Measurements from ENCODE around the gene ZMIZ1. TPM values are rescaled to one million over a fixed set of nuclear protein-coding genes. Genes with fewer than 3 reads are reported as not detected.

The ZMIZ1 gene
- polyA plus RNA-seq, 1 experiment, result 13.0 TPM

GRCh38 chr10:79342811-79343561 lies 274.2 kb downstream of the ZMIZ1 start:
- Histone ChIP-seq H3K36me3 (ENCODE audit: control insufficient read depth, insufficient read depth, low read length) (no peaks in the 10 kb centered on the region), H3K27me3 (ENCODE audit: control insufficient read depth, insufficient read depth, low read length) (no peaks in the 10 kb centered on the region), H3K4me3 (ENCODE audit: low read depth, low read length) (no peak overlapping the region)
- DNase-seq (ENCODE audit: low read depth), result no peak
- ChIA-PET POLR2A (no interaction called here), CTCF (interaction anchor here (1.5 kb wide), 1 partner anchor 9 kb away, joined by 3 read pairs; no protein-coding TSS in a partner anchor)
- no peak for TF ChIP-seq CTCF (IDR thresholded peaks at IDR 0.05; ENCODE audit: insufficient read depth, low read depth, low read length)

- Histone ChIP-seq H3K27me3 (ENCODE audit: control insufficient read depth, insufficient read depth, low read length) (no peaks in the 10 kb centered on the region), H3K4me3 (ENCODE audit: low read depth, low read length) (no peak overlapping the region), H3K36me3 (ENCODE audit: control insufficient read depth, insufficient read depth, low read length) (peaks cover 7% of the 10 kb centered on the region)
- no peak for DNase-seq (ENCODE audit: low read depth)
- ChIA-PET CTCF (interaction anchor here (0.6 to 2.2 kb wide), 7 partner anchors 10 to 803 kb away, joined by 3 to 7 read pairs (median 3); no protein-coding TSS in a partner anchor), POLR2A (no interaction called here)
- no peak for TF ChIP-seq CTCF (IDR thresholded peaks at IDR 0.05; ENCODE audit: insufficient read depth, low read depth, low read length)
These were observed 275.9 kb downstream of the ZMIZ1 start for GRCh38 chr10:79344502-79345195.

GRCh38 chr10:79345241-79346011 lies 276.7 kb downstream of the ZMIZ1 start:
- no peak for TF ChIP-seq CTCF (IDR thresholded peaks at IDR 0.05; ENCODE audit: insufficient read depth, low read depth, low read length)
- peaks cover 13% of the 10 kb centered on the region for H3K36me3 ChIP-seq (ENCODE audit: control insufficient read depth, insufficient read depth, low read length)
- DNase-seq (ENCODE audit: low read depth), result no peak
- ChIA-PET CTCF (interaction anchor here (0.6 to 3.0 kb wide), 10 partner anchors 10 to 803 kb away, joined by 3 to 7 read pairs (median 4); no protein-coding TSS in a partner anchor), POLR2A (no interaction called here)
- no peaks in the 10 kb centered on the region for H3K27me3 ChIP-seq (ENCODE audit: control insufficient read depth, insufficient read depth, low read length)
- H3K4me3 ChIP-seq (ENCODE audit: low read depth, low read length), result no peak overlapping the region

GRCh38 chr10:79346012-79346340 lies 277.2 kb downstream of the ZMIZ1 start:
- ChIA-PET CTCF (interaction anchor here (0.9 to 3.0 kb wide), 5 partner anchors 9 to 19 kb away, joined by 3 to 7 read pairs (median 5); no protein-coding TSS in a partner anchor), POLR2A (no interaction called here)
- no peak overlapping the region for H3K4me3 ChIP-seq (ENCODE audit: low read depth, low read length)
- TF ChIP-seq CTCF (IDR thresholded peaks at IDR 0.05; ENCODE audit: insufficient read depth, low read depth, low read length), result no peak
- no peaks in the 10 kb centered on the region for H3K27me3 ChIP-seq (ENCODE audit: control insufficient read depth, insufficient read depth, low read length)
- DNase-seq (ENCODE audit: low read depth), result no peak
- peaks cover 18% of the 10 kb centered on the region for H3K36me3 ChIP-seq (ENCODE audit: control insufficient read depth, insufficient read depth, low read length)
